CD4-positive, CD25-positive, alpha-beta regulatory T cell (primary cell): ENCODE measurements around the gene SIGLEC15. TPM values are rescaled to one million over a fixed set of nuclear protein-coding genes. Genes with fewer than 3 reads are reported as not detected.

Source experiments
- ATAC-seq, 2 donors: fragments of 150-1000 bp; cut with Tn5 transposase; one replicate each; pipeline ENCODE4 v1.10.0; 2021; ENCODE audit warnings: low read depth in 2 of 2, moderate number of reproducible peaks in 2 of 2, moderate library complexity in 1 of 2
- DNase-seq, 3 donors: peaks; one replicate each; pipeline versions ENCODE4 v3.0.0 to v3.0.0-alpha.2; 2012 to 2022; ENCODE audit warnings: mixed read lengths in 1 of 3
- H3K27ac ChIP-seq: one replicate; pipeline ENCODE4 v1.7.0; 2013; ENCODE audit warnings: mild to moderate bottlenecking, low read length; ENCODE audit not compliant: insufficient read depth, poor library complexity, severe bottlenecking
- H3K27me3 ChIP-seq: one replicate; pipeline ENCODE4 v1.7.0; 2013; ENCODE audit warnings: low read length; ENCODE audit not compliant: control insufficient read depth, insufficient read depth
- H3K36me3 ChIP-seq: one replicate; pipeline ENCODE4 v1.7.0; 2013; ENCODE audit warnings: mild to moderate bottlenecking, low read length, moderate library complexity; ENCODE audit not compliant: control insufficient read depth, insufficient read depth
- H3K4me1 ChIP-seq: 2 replicates; pipeline ENCODE4 v1.7.0; 2013; ENCODE audit warnings: mild to moderate bottlenecking, low read length; ENCODE audit not compliant: insufficient read depth, control insufficient read depth, poor library complexity, severe bottlenecking
- H3K4me3 ChIP-seq: one replicate; pipeline ENCODE4 v1.7.0; 2013; ENCODE audit warnings: low read depth, mild to moderate bottlenecking, low read length, moderate library complexity
- H3K9me3 ChIP-seq, 2 experiments: 1 replicate in 1 of 2; 2 replicates in 1 of 2; pipeline ENCODE4 v1.7.0; 2013; ENCODE audit warnings: low read length in 2 of 2, mild to moderate bottlenecking in 1 of 2, moderate library complexity in 1 of 2; ENCODE audit not compliant: control insufficient read depth in 2 of 2
- H3K27ac Mint-ChIP-seq, 3 donors: one replicate each; pipeline ENCODE4 v1.8.0; 2020 to 2022; ENCODE audit warnings: mild to moderate bottlenecking in 3 of 3, mixed read lengths in 3 of 3, moderate library complexity in 2 of 3
- H3K27me3 Mint-ChIP-seq: one replicate; pipeline ENCODE4 v1.8.0; 2022; ENCODE audit warnings: mild to moderate bottlenecking, mixed read lengths
- H3K36me3 Mint-ChIP-seq: one replicate; pipeline ENCODE4 v1.8.0; 2020; ENCODE audit warnings: mixed read lengths
- H3K4me1 Mint-ChIP-seq, 4 donors: one replicate each; pipeline ENCODE4 v1.8.0; 2020 to 2022; ENCODE audit warnings: mixed read lengths in 4 of 4, mild to moderate bottlenecking in 1 of 4
- H3K4me3 Mint-ChIP-seq, 4 donors: one replicate each; pipeline ENCODE4 v1.8.0; 2020 to 2022; ENCODE audit warnings: mild to moderate bottlenecking in 4 of 4, mixed read lengths in 4 of 4, moderate library complexity in 3 of 4
- H3K9me3 Mint-ChIP-seq, 7 donors: one replicate each; pipeline ENCODE4 v1.8.0; 2020 to 2022; ENCODE audit warnings: mixed read lengths in 7 of 7, mild to moderate bottlenecking in 3 of 7, moderate library complexity in 2 of 7
- polyA plus RNA-seq, 4 donors: library from polyadenylated mRNA; unstranded; fragments of 300-500 nt; fragmentation: Illumina TruSeq; gene quantifications; one replicate each; pipeline ENCODE4 v1.2.3, GENCODE V29; 2021
- total RNA-seq: library from RNA; stranded (reverse); gene quantifications from one replicate; pipeline ENCODE4 v1.2.3, GENCODE V29; 2022

The SIGLEC15 gene
- total and polyA plus RNA-seq, 5 donors from 2014 or later, result 0.36 TPM; not detected in 4

- Histone ChIP-seq H3K27me3 (no peaks in the 10 kb centered on the region), H3K9me3 (no peaks in the 10 kb centered on the region), H3K4me3 (no peak overlapping the region), H3K27ac (no peak overlapping the region), H3K4me1 (no peaks in the 10 kb centered on the region), H3K36me3 (peaks cover 87% of the 10 kb centered on the region)
- no peak overlapping the region for H3K27ac Mint-ChIP-seq
- ATAC-seq (no peak), DNase-seq (no peak)
- no peak overlapping the region for H3K4me3 Mint-ChIP-seq
- no peaks in the 10 kb centered on the region for H3K27me3 Mint-ChIP-seq
- H3K4me1 Mint-ChIP-seq, result peaks cover 0 to 3% (median 0%) of the 10 kb centered on the region in 4 donors
- peaks cover 80% of the 10 kb centered on the region for H3K36me3 Mint-ChIP-seq
- peaks cover 0 to 2% (median 0%) of the 10 kb centered on the region in 7 donors for H3K9me3 Mint-ChIP-seq
These were observed 35.0 kb downstream of the SIGLEC15 start for GRCh38 chr18:45860492-45860891.

GRCh38 chr18:45860971-45861370 is 35.5 kb downstream of the SIGLEC15 start:
- peaks cover 80% of the 10 kb centered on the region for H3K36me3 Mint-ChIP-seq
- H3K4me1 ChIP-seq, result no peaks in the 10 kb centered on the region
- no peak overlapping the region for H3K4me3 Mint-ChIP-seq
- no peak for ATAC-seq
- no peaks in the 10 kb centered on the region for H3K9me3 ChIP-seq
- H3K27ac Mint-ChIP-seq, result no peak overlapping the region
- DNase-seq, result no peak
- peaks cover 0 to 2% (median 0%) of the 10 kb centered on the region in 7 donors for H3K9me3 Mint-ChIP-seq
- H3K4me1 Mint-ChIP-seq, result peaks cover 0 to 3% (median 0%) of the 10 kb centered on the region in 4 donors
- no peaks in the 10 kb centered on the region for H3K27me3 Mint-ChIP-seq
- H3K36me3 ChIP-seq, result peaks cover 87% of the 10 kb centered on the region
- no peak overlapping the region for H3K27ac ChIP-seq
- H3K27me3 ChIP-seq, result no peaks in the 10 kb centered on the region
- no peak overlapping the region for H3K4me3 ChIP-seq

- Histone ChIP-seq H3K4me3 (no peak overlapping the region), H3K9me3 (no peaks in the 10 kb centered on the region), H3K36me3 (peaks cover 85% of the 10 kb centered on the region), H3K4me1 (no peaks in the 10 kb centered on the region), H3K27ac (no peak overlapping the region), H3K27me3 (no peaks in the 10 kb centered on the region)
- Mint-ChIP-seq H3K9me3 (peaks cover 0 to 2% (median 0%) of the 10 kb centered on the region in 7 donors), H3K4me3 (no peak overlapping the region), H3K36me3 (peaks cover 80% of the 10 kb centered on the region), H3K27me3 (no peaks in the 10 kb centered on the region), H3K4me1 (peaks cover 0 to 1% (median 0%) of the 10 kb centered on the region in 4 donors), H3K27ac (peak overlapping the region; percentile 2 to 69 (median 16))
- DNase-seq, result no peak
- ATAC-seq, result no peak
These were observed 36.5 kb downstream of the SIGLEC15 start for GRCh38 chr18:45861926-45862325.

- Mint-ChIP-seq H3K36me3 (peaks cover 79% of the 10 kb centered on the region), H3K27ac (peak overlapping the region in 2 of 3 donors; percentile 16 to 73), H3K9me3 (peaks cover 0 to 2% (median 0%) of the 10 kb centered on the region in 7 donors), H3K4me1 (peaks cover 0 to 3% (median 0%) of the 10 kb centered on the region in 4 donors), H3K27me3 (no peaks in the 10 kb centered on the region), H3K4me3 (no peak overlapping the region)
- Histone ChIP-seq H3K9me3 (no peaks in the 10 kb centered on the region), H3K27me3 (no peaks in the 10 kb centered on the region), H3K36me3 (peaks cover 84% of the 10 kb centered on the region), H3K27ac (no peak overlapping the region), H3K4me3 (no peak overlapping the region), H3K4me1 (no peaks in the 10 kb centered on the region)
- no peak for DNase-seq
- no peak for ATAC-seq
These were observed 38.0 kb downstream of the SIGLEC15 start for GRCh38 chr18:45863469-45863868.

GRCh38 chr18:45864081-45864480 is 38.6 kb downstream of the SIGLEC15 start:
- peaks cover 0 to 2% (median 0%) of the 10 kb centered on the region in 7 donors for H3K9me3 Mint-ChIP-seq
- H3K27ac ChIP-seq, result no peak overlapping the region
- DNase-seq, result no peak
- no peak overlapping the region for H3K4me3 Mint-ChIP-seq
- H3K27me3 Mint-ChIP-seq, result no peaks in the 10 kb centered on the region
- H3K27ac Mint-ChIP-seq, result peak overlapping the region in 2 of 3 donors; percentile 57 to 73
- H3K9me3 ChIP-seq, result no peaks in the 10 kb centered on the region
- H3K4me1 Mint-ChIP-seq, result peaks cover 0 to 3% (median 0%) of the 10 kb centered on the region in 4 donors
- H3K36me3 Mint-ChIP-seq, result peaks cover 74% of the 10 kb centered on the region
- H3K27me3 ChIP-seq, result no peaks in the 10 kb centered on the region
- H3K4me3 ChIP-seq, result no peak overlapping the region
- no peak for ATAC-seq
- H3K4me1 ChIP-seq, result no peaks in the 10 kb centered on the region
- H3K36me3 ChIP-seq, result peaks cover 78% of the 10 kb centered on the region

- Mint-ChIP-seq H3K36me3 (peaks cover 74% of the 10 kb centered on the region), H3K4me3 (no peak overlapping the region), H3K27me3 (no peaks in the 10 kb centered on the region), H3K27ac (peak overlapping the region in 1 of 3 donors; percentile 68), H3K4me1 (peaks cover 0 to 7% (median 0%) of the 10 kb centered on the region in 4 donors), H3K9me3 (peaks cover 0 to 2% (median 0%) of the 10 kb centered on the region in 7 donors)
- DNase-seq (no peak), ATAC-seq (no peak)
- Histone ChIP-seq H3K4me3 (no peak overlapping the region), H3K36me3 (peaks cover 77% of the 10 kb centered on the region), H3K27me3 (no peaks in the 10 kb centered on the region), H3K27ac (no peak overlapping the region), H3K4me1 (no peaks in the 10 kb centered on the region), H3K9me3 (no peaks in the 10 kb centered on the region)
These were observed 40.0 kb downstream of the SIGLEC15 start for GRCh38 chr18:45865466-45865865.

GRCh38 chr18:45870419-45870818 is 44.9 kb downstream of the SIGLEC15 start:
- peaks cover 65% of the 10 kb centered on the region for H3K36me3 ChIP-seq
- no peak for ATAC-seq
- no peak overlapping the region for H3K27ac Mint-ChIP-seq

GRCh38 chr18:45871431-45872084 is 46.1 kb downstream of the SIGLEC15 start:
- DNase-seq, result no peak
- ATAC-seq, result no peak
- Mint-ChIP-seq H3K4me1 (peaks cover 15 to 37% (median 26%) of the 10 kb centered on the region in 4 donors), H3K27ac (peak overlapping the region in 1 of 3 donors; percentile 60), H3K36me3 (peaks cover 66% of the 10 kb centered on the region), H3K4me3 (no peak overlapping the region), H3K27me3 (no peaks in the 10 kb centered on the region), H3K9me3 (peaks cover 0 to 8% (median 0%) of the 10 kb centered on the region in 7 donors)
- Histone ChIP-seq H3K27me3 (no peaks in the 10 kb centered on the region), H3K27ac (no peak overlapping the region), H3K4me1 (peaks cover 13% of the 10 kb centered on the region), H3K4me3 (no peak overlapping the region), H3K36me3 (peaks cover 62% of the 10 kb centered on the region), H3K9me3 (no peaks in the 10 kb centered on the region)

More at GRCh38 chr18:45870419-45870818, 44.9 kb downstream of the SIGLEC15 start:
- peaks cover 0 to 8% (median 0%) of the 10 kb centered on the region in 7 donors for H3K9me3 Mint-ChIP-seq
- Histone ChIP-seq H3K9me3 (no peaks in the 10 kb centered on the region), H3K4me1 (peaks cover 13% of the 10 kb centered on the region), H3K27ac (no peak overlapping the region), H3K27me3 (no peaks in the 10 kb centered on the region), H3K4me3 (no peak overlapping the region)
- H3K4me1 Mint-ChIP-seq, result peaks cover 14 to 35% (median 23%) of the 10 kb centered on the region in 4 donors
- no peak for DNase-seq
- no peaks in the 10 kb centered on the region for H3K27me3 Mint-ChIP-seq
- H3K36me3 Mint-ChIP-seq, result peaks cover 72% of the 10 kb centered on the region
- no peak overlapping the region for H3K4me3 Mint-ChIP-seq
